Caco-2 (cell line): ENCODE data around the gene PMAIP1. TPM values are rescaled to one million over a fixed set of nuclear protein-coding genes. Genes with fewer than 3 reads are reported as not detected.

Experiments used
- BruUV-seq: library from RNA; stranded (reverse); fragments of 400-500 nt; replicated peaks from 2 replicates; lab custom pipeline; 2021; lab: Mats Ljungman, UMichigan
- CTCF ChIA-PET: fragments of 300-600 bp; sonication (Branson Sonifier 250); formaldehyde crosslinking; loops from one replicate; lab custom pipeline; 2022; ENCODE audit warnings: antibody characterized with exemption; lab: Charles Lee
- POLR2A ChIA-PET: fragments of 300-600 bp; sonication (Branson Sonifier 250); formaldehyde crosslinking; loops from one replicate; lab custom pipeline; 2022; ENCODE audit warnings: antibody characterized with exemption; lab: Charles Lee
- DNase-seq, 2 experiments: peaks; one replicate each; pipeline versions ENCODE4 v3.0.0 to v3.0.0-alpha.2; 2020 to 2022
- H3K27me3 ChIP-seq: replicated peaks from 2 replicates; pipeline ENCODE4 v1.6.0; 2011; ENCODE audit warnings: low read length; ENCODE audit not compliant: control insufficient read depth, insufficient read depth
- H3K36me3 ChIP-seq: 2 replicates; pipeline ENCODE4 v1.5.1; 2011; ENCODE audit warnings: low read length; ENCODE audit not compliant: control insufficient read depth, insufficient read depth
- H3K4me1 ChIP-seq: fragments of 250-450 bp; sonication (Bioruptor Pico); 2 replicates; pipeline ENCODE4 v1.5.1; 2020; ENCODE audit warnings: mild to moderate bottlenecking
- H3K4me3 ChIP-seq: 2 replicates; pipeline ENCODE4 v1.5.1; 2011; ENCODE audit warnings: low read depth, mild to moderate bottlenecking, control low read depth, low read length
- H3K9me3 ChIP-seq: fragments of 250-450 bp; sonication (Bioruptor Pico); 2 replicates; pipeline ENCODE4 v1.5.1; 2020; ENCODE audit warnings: mild to moderate bottlenecking, moderate library complexity
- H3K27ac Mint-ChIP-seq: one replicate; pipeline ENCODE4 v1.8.0; 2022; ENCODE audit warnings: mixed read lengths; ENCODE audit not compliant: unreplicated experiment
- H3K27me3 Mint-ChIP-seq: one replicate; pipeline ENCODE4 v1.8.0; 2022; ENCODE audit warnings: mixed read lengths; ENCODE audit not compliant: insufficient read depth, unreplicated experiment
- H3K36me3 Mint-ChIP-seq: one replicate; pipeline ENCODE4 v1.8.0; 2022; ENCODE audit warnings: mild to moderate bottlenecking, mixed read lengths; ENCODE audit not compliant: insufficient read depth, unreplicated experiment
- H3K4me1 Mint-ChIP-seq: one replicate; pipeline ENCODE4 v1.8.0; 2022; ENCODE audit warnings: low read depth, mixed read lengths; ENCODE audit not compliant: unreplicated experiment
- H3K4me3 Mint-ChIP-seq: one replicate; pipeline ENCODE4 v1.8.0; 2022; ENCODE audit warnings: mild to moderate bottlenecking, moderate library complexity, mixed read lengths; ENCODE audit not compliant: unreplicated experiment
- H3K9me3 Mint-ChIP-seq: one replicate; pipeline ENCODE4 v1.8.0; 2022; ENCODE audit warnings: mixed read lengths; ENCODE audit not compliant: unreplicated experiment
- intact Hi-C: fragments of 100-400 bp; cut with micrococcal nuclease; formaldehyde crosslinking; loops from one replicate; pipeline ENCODE4 v1.10.0; 2022; ENCODE audit not compliant: unreplicated experiment
- total RNA-seq: library from RNA; stranded (reverse); gene quantifications from 2 replicates; pipeline ENCODE4 v1.2.3, GENCODE V29; 2022
- TF ChIP-seq, protein P1 (sequence below), 2 experiments: fragments of 200-600 bp in 1 of 2; IDR thresholded peaks; 1 replicate in 1 of 2; 2 replicates in 1 of 2; pipeline versions ENCODE4 v1.5.1 to v1.8.0; 2011 to 2022; ENCODE audit warnings: antibody characterized with exemption in 1 of 2, control low read depth in 1 of 2, inconsistent platforms in 1 of 2, low read depth in 1 of 2, low read length in 1 of 2, mild to moderate bottlenecking in 1 of 2, moderate library complexity in 1 of 2; ENCODE audit not compliant: insufficient read depth in 1 of 2, severe bottlenecking in 1 of 2, unreplicated experiment in 1 of 2

PMAIP1 gene
- total RNA-seq, 1 experiment from 2014 or later = 2.3 TPM

DNA sequence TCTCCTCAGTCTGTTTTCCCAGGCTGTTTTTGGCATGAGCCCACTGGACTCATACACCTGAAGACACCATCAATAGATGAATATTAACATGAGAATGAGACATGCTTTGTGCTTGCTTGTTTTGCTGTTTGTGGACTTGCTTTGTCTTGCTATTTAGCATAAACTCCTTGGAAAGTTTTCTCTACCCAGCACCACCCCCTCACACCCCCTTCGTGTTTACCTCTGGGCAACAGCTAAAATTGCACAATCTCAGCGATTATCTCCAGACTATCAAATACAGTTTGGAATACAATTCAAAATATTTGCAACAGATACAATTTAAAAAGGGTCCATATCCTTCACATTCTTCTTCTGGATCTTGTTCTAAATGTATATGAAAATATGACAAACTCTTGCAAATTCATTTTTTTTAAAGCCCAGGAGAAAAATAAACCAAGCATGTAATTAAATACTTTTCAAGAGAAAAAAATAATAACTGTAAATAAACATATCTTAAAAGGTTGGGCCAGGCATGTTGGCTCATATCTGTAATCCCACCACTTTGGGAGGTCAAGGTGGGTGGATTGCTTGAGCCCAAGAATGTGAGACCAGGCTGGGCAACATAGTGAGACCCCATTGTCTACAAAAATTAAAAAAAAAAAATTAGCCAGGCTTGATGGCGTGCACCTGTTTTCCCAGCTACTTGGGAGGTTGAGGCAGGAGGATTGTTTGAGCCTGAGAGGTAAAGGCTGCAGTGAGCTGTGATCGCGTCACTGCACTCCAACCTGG, 32.3 kb upstream of the PMAIP1 start:
- Mint-ChIP-seq H3K27ac (no peak overlapping the region), H3K4me1 (no peaks in the 10 kb centered on the region), H3K36me3 (no peaks in the 10 kb centered on the region), H3K27me3 (no peaks in the 10 kb centered on the region), H3K9me3 (no peaks in the 10 kb centered on the region), H3K4me3 (no peak overlapping the region)
- H3K4me1 ChIP-seq = no peaks in the 10 kb centered on the region
- TF ChIP-seq, protein P1, sequence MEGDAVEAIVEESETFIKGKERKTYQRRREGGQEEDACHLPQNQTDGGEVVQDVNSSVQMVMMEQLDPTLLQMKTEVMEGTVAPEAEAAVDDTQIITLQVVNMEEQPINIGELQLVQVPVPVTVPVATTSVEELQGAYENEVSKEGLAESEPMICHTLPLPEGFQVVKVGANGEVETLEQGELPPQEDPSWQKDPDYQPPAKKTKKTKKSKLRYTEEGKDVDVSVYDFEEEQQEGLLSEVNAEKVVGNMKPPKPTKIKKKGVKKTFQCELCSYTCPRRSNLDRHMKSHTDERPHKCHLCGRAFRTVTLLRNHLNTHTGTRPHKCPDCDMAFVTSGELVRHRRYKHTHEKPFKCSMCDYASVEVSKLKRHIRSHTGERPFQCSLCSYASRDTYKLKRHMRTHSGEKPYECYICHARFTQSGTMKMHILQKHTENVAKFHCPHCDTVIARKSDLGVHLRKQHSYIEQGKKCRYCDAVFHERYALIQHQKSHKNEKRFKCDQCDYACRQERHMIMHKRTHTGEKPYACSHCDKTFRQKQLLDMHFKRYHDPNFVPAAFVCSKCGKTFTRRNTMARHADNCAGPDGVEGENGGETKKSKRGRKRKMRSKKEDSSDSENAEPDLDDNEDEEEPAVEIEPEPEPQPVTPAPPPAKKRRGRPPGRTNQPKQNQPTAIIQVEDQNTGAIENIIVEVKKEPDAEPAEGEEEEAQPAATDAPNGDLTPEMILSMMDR (IDR thresholded peaks at IDR 0.05; ENCODE audit: insufficient read depth in 1 of 2, low read depth in 1 of 2, low read length in 1 of 2, severe bottlenecking in 1 of 2, unreplicated experiment in 1 of 2) = no peak
- ChIA-PET CTCF (no interaction called here), POLR2A (no interaction called here)
- no peaks in the 10 kb centered on the region for H3K27me3 ChIP-seq
- H3K9me3 ChIP-seq = no peaks in the 10 kb centered on the region
- H3K4me3 ChIP-seq = no peak overlapping the region
- no peaks in the 10 kb centered on the region for H3K36me3 ChIP-seq
- BruUV-seq = no TSS peak
- DNase-seq = no peak
- intact Hi-C loops = no loop called here

DNA sequence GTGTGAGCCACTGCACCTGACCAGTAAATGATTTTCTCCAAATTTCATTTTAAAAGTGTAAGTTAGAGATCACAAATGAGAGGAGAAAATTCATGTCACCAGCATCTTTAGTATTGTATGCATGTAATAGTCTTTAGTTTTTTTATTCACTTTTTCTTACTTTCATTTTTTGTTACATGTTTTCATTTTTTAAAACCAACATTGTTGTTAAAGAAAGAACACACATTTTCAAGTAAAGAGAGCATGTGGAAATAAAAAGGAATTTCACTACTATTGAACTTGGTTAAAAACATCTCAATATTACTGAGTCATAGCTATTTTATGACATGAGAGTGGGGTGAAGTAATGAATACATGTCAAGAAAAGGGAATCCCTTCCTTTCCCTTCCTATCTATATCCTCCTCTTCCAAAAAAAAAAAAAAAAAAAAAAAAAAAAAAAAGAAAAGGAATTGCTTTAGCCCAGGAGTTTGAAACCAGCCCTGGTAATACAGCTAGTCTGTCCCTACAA, 29.1 kb upstream of the PMAIP1 start:
- ChIA-PET POLR2A (no interaction called here), CTCF (no interaction called here)
- Mint-ChIP-seq H3K4me1 (no peaks in the 10 kb centered on the region), H3K27ac (no peak overlapping the region), H3K4me3 (no peak overlapping the region), H3K9me3 (no peaks in the 10 kb centered on the region), H3K27me3 (no peaks in the 10 kb centered on the region), H3K36me3 (no peaks in the 10 kb centered on the region)
- intact Hi-C loops = no loop called here
- Histone ChIP-seq H3K27me3 (no peaks in the 10 kb centered on the region), H3K4me1 (no peaks in the 10 kb centered on the region), H3K9me3 (no peaks in the 10 kb centered on the region), H3K4me3 (no peak overlapping the region), H3K36me3 (no peaks in the 10 kb centered on the region)
- no peak for DNase-seq
- no TSS peak for BruUV-seq
- TF ChIP-seq, protein P1 (IDR thresholded peaks at IDR 0.05; ENCODE audit: insufficient read depth in 1 of 2, low read depth in 1 of 2, low read length in 1 of 2, severe bottlenecking in 1 of 2, unreplicated experiment in 1 of 2) = no peak

DNA sequence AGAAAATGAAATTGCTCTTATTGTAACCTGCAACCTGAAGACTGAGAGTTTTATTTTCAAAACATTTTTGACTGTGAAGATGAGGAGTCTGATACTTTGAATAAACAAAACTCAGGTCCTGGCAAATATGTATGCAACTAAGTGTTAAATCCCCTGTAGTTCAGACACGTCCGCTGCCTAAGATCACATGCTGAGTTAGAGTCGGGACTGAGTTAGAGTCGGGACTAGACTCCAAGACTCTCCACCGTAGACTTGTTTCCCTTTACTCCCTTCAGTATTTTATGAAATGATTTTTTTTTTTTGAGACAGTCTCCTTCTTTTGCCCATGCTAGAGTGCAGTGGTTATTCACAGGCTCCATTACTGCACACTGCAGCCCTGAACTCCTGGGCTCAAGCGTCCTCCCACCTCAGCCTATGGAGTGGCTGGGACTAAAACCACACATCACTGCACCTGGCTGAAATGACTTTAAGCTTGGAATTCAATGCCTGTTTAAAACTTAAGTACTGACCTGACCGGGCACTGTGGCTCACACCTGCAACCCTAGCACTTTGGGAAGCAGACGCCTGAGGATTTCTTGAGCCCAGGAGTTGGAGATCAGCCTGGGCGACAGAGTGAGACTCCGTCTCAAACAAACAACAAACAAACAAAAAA, 28.0 kb upstream of the PMAIP1 start:
- H3K9me3 Mint-ChIP-seq = no peaks in the 10 kb centered on the region
- intact Hi-C loops = no loop called here
- no peaks in the 10 kb centered on the region for H3K36me3 ChIP-seq
- POLR2A ChIA-PET = no interaction called here
- no TSS peak for BruUV-seq
- TF ChIP-seq, protein P1 (IDR thresholded peaks at IDR 0.05; ENCODE audit: insufficient read depth in 1 of 2, low read depth in 1 of 2, low read length in 1 of 2, severe bottlenecking in 1 of 2, unreplicated experiment in 1 of 2) = no peak
- H3K4me1 Mint-ChIP-seq = no peaks in the 10 kb centered on the region
- H3K27ac Mint-ChIP-seq = no peak overlapping the region
- H3K27me3 ChIP-seq = no peaks in the 10 kb centered on the region
- H3K4me1 ChIP-seq = no peaks in the 10 kb centered on the region
- H3K9me3 ChIP-seq = no peaks in the 10 kb centered on the region
- CTCF ChIA-PET = no interaction called here
- H3K27me3 Mint-ChIP-seq = no peaks in the 10 kb centered on the region
- H3K36me3 Mint-ChIP-seq = no peaks in the 10 kb centered on the region
- DNase-seq = no peak
- H3K4me3 Mint-ChIP-seq = no peak overlapping the region
- H3K4me3 ChIP-seq = no peak overlapping the region
